ENCODE measurements around the gene BASP1.

The BASP1 gene

GRCh38 chr5:17192191-17192590 is 25.2 kb upstream of the BASP1 start:
- no peak for DNase-seq

DNA sequence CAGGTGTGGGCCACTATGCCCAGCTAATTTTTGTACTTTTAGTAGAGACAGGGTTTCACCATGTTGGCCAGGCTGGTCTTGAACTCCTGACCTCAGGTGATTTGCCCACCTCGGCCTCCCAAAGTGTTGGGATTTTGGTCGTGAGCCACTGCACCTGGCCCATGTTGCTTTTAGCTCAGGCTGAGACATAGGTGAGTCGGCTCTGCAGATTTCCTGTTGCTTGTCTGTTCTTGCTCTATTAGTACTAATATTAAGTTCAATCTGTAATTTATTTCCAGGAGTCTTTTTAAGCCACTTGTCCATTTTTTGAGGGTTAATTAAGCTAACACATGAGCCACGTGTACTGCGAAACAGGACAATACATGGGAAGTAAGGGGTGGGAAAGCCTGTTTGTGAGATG is 21.4 kb upstream of the BASP1 start:
- DNase-seq, result no peak

GRCh38 chr5:17196697-17197096 is 20.7 kb upstream of the BASP1 start:
- no peak for DNase-seq

- DNase-seq, result no peak
These were observed 13.9 kb upstream of the BASP1 start for GRCh38 chr5:17203329-17204132.

DNA sequence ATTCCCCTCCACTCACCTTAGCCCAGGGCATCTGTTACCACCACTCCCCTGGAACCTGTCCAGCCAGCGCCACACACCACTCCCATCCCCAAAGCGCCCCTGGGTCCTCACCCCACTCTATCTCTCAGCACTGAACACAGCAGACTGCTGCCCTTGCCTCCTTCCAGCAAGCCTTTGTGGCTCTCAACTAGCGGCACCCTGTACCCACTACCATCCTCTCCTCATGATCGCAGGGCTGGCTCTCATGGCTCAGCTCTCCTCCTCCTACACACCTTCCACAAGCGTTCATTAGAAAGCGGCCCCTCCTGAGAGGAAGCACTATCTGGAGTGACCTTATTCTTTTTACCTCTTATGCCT is 13.3 kb upstream of the BASP1 start:
- DNase-seq, result no peak

- DNase-seq, result no peak
These were observed 11.4 kb upstream of the BASP1 start for GRCh38 chr5:17206021-17206420.

- no peak for DNase-seq
These were observed 5.2 kb upstream of the BASP1 start for GRCh38 chr5:17212191-17212590.

DNA sequence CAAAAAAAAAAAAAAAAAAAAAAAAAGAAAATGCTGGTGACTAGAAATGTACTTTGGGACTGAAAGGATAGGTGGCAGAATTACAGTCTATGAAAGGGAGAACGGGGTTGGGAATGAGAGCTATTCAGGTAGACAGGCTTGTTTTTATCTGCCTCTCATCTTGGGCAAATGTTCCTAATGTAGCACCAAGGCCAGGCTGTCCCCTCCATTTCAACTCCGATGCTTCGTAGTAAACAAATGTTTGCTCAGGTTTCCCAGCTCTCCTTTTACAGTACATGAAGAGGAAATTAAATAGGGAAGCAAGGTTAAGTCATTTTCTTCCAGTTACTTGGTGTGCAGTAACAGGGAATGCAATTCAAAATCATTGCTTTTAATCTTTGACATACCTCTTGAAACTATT is 4.4 kb upstream of the BASP1 start:
- no peak for DNase-seq

- DNase-seq, result no peak
These were observed 3.5 kb upstream of the BASP1 start for GRCh38 chr5:17213938-17214337.

GRCh38 chr5:17214893-17215292 is 2.5 kb upstream of the BASP1 start:
- DNase-seq, result no peak

GRCh38 chr5:17215361-17215760 is 2.1 kb upstream of the BASP1 start:
- DNase-seq, result no peak

GRCh38 chr5:17216176-17216973 is 1.1 kb upstream of the BASP1 start:
- peak; percentile 14 for DNase-seq

- DNase-seq, result no peak
These were observed 398 bp upstream of the BASP1 start for GRCh38 chr5:17216974-17217492.

GRCh38 chr5:17218353-17219005 is 1.0 kb downstream of the BASP1 start:
- DNase-seq, result no peak

GRCh38 chr5:17219006-17219422 is 1.6 kb downstream of the BASP1 start:
- DNase-seq, result no peak

DNA sequence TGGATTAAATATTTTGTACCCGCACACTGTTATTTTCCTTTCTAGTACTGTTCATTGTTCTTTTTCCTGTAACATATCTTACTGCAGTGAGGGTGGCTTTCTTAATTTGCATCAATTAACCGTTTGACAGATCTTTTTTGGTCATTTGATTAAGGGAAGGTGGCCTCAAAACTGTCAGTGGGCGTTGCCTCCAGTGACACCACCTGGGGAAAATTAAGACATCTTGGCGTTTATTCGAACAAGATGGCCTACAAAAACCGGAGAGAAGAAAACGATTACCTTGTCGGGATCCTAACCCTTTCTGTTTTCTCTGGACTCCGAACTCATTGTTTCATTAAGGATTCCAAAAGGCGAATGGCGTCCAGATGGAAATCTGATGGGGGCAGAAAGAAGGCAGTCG is 2.0 kb downstream of the BASP1 start:
- DNase-seq, result no peak

GRCh38 chr5:17219992-17220391 is 2.6 kb downstream of the BASP1 start:
- no peak for DNase-seq

- no peak for DNase-seq
These were observed 3.0 kb downstream of the BASP1 start for GRCh38 chr5:17220469-17220868.

- no peak for DNase-seq
These were observed 4.6 kb downstream of the BASP1 start for GRCh38 chr5:17221843-17222636.

GRCh38 chr5:17222664-17223063 is 5.2 kb downstream of the BASP1 start:
- no peak for DNase-seq

DNA sequence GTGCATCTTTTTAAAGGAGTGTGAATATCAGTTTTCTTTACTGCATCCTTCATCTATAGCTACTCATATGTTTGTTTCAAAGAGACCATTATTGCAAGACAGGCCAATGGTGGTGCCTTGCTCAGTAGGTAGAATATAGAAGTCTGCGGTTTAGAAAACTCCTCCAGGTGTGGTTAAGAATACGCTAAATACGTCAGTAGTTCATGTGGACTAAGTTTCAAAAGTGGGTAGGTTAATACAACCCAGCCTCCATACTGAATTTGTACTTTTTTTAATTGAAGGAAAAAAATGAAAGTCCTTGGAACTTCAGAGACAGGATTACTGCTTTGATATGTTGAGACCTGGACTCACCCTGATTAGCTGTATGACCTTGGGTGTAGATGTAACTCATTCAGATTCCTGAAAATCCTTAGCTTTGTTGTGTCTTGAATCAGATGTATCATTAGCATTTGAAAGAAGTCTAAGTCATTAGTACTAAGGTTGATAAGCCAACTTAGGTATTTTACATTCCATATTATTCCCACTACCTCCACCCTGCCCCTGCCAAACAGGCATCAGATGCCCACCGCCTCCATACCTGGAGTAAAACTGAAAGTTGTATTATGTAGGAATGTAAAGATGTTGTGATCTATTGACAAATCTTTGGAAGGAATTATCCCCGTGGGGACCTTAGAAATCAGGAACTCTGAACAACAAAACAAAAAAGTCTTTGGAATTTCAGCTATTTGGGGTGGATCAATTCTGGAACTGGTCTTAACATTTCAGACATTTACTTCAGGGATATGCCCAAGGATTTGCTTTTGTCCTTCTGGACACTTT is 6.1 kb downstream of the BASP1 start:
- DNase-seq, result no peak
